Ammon's horn (tissue), 1 donor: ENCODE results near the gene CD163.
"Not testable (repeated sequence)": the region's sequence is repeated elsewhere in the genome, so short reads cannot be mapped to it uniquely, and the experiment has no call there.

ENCODE experiments used
- DNase-seq: peaks from one replicate; pipeline ENCODE4 v3.0.0-alpha.2; 2016; ENCODE audit warnings: low spot score

The CD163 gene

GRCh38 chr12:7450667-7451066 lies 52.9 kb downstream of the CD163 start:
- no peak for DNase-seq

DNA sequence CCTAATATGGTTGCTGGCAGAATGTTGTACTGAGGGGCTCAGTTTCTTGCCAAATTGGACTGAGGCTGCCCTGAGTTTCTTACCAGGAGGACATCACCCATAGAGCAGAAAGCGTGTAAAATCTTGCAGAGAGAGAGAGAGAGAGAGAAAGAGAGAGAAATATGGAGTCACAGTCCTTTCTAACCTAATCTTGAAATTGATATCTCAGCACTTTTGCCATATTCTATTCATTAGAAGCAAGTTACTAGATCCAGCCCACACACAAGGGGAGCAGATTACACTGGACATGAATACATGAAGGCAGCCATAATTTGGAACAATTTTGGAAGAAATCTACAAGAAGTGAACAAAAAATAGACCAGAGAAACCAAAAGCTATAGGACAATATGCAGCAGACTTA lies 55.5 kb downstream of the CD163 start:
- DNase-seq, result no peak

DNA sequence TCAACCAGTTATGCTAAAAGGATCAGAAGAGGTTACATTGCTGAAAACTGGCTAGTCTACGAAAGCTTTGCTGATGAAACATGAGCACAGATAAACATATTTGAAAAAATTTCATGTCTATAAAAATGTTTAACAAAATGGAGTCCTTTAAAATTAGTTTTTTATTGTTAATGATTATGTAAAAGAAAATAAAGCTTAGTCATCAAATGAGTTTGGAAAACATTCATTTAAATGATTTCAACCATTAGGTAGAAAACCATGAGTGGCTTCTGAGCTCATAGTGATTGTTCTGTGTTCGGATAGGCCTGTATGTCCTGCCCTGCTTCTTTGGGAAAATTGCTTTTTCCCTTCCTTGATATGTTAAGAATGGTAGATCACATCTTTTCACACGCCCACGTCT lies 59.0 kb downstream of the CD163 start:
- DNase-seq, result no peak

DNA sequence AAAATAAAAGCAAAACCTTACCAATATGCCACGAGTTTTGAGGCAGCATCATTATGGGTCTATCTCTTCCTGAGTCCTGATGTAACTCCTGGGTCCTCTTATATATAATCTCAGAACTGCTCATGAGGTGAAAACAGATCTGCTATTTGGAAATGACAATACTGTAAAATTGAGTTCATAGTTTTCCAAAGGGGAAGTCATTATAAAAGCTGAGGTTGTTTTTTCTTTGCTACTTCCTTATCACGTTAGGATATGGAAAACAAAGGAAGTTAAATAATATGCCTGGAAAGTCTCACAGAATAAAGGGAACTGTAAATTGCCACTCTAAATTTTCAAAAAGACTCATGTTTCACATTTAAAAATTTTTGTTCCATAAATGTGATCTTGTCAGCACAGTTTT lies 59.5 kb downstream of the CD163 start, which contains the start of gene CD163L1:
CD163L1 (minus strand) TSS at position 78 of the 400 bp plus-strand sequence; CDS start at position 52, 26 bp downstream.
- DNase-seq, result no peak

DNA sequence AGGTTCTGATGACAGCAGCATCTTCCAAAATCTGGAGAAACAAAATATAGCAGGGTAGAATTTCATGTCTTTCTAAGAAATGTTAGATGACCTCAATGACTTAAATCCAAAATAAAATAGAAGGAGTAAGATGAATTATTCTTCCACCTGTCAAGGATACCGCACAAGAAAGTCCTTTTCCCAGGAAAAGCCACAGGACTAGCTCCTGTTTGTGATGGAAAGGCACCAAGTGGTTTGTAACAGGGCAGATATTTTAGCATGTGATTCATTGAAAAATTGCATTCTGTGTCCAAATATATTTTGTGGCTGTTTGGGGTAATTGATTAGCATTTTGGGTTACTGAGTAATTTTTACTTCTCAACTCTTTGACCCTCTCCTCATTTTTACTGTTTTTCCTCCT lies 62.4 kb downstream of the CD163 start:
- DNase-seq, result no peak

GRCh38 chr12:7439579-7440505 lies 63.7 kb downstream of the CD163 start:
- peak; percentile 4 for DNase-seq

DNA sequence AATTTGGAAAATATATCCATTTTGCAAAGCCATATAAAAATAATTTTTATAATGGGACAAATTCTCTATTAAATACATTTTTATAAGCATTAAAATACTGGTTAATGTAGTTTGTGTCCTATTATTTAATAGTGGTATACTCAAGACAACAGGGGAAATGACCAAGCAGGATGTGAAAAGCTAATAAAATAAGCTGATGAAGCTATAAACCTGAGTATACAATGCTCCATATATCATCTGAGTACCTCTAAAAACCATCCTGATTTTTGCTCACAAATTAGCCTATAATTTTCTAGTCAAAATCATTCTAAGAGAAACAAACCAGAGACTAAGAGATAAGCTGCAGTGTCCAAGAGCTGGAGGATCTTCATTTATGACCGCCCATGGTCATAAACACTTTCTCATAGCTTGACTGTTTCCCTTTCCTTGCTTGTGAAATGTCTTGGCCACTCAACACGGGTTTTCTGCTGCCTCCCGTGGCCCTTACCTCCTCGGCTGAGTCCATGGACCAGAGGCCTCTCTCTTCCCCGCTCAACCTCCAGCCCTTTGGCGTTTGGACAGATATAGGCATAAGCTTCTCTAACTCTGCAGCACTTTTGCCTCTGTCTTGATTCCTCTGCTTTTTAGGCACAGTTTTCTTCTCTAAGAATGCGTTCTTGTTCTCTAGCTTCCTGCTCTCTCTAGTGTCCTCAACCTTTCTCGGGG lies 65.1 kb downstream of the CD163 start:
- DNase-seq, result not testable (repeated sequence)

GRCh38 chr12:7437494-7437893 lies 66.1 kb downstream of the CD163 start:
- not testable (repeated sequence) for DNase-seq

GRCh38 chr12:7434670-7435069 lies 68.9 kb downstream of the CD163 start:
- no peak for DNase-seq

GRCh38 chr12:7433276-7433822 lies 70.2 kb downstream of the CD163 start:
- no peak for DNase-seq

DNA sequence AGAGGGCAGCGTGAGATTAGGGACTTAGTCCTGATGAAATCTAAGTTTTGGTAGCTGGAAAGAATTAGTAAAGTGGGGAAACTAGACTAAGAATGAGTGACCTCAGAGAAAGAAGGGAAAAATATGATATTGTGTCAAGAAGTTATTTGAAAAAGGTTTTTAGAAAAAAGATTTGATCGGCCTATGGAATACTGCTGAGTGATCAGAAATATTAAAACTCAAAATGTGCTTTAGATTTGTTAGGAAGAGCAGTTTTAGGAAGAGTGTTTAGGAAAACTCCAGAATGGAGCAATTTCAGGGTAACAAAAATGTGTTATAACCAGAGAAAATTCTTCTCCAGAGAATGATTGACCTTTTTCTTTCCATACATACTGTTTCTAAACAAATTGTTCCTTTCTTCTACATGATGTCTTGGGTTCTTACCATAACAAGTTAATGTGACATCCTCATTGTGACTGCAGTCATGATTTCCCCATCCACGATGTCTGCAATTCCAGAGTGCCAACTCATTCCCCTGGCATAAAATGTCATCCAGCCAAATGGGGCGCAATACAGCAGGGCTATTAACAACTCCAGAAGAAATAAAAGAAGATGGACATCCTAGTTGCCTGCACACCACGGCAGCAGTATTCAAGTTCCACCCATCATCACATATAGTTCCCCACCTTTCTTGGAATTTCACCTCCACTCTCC lies 71.4 kb downstream of the CD163 start:
- DNase-seq, result no peak
